ENCODE results near the gene MMP11.

DNA sequence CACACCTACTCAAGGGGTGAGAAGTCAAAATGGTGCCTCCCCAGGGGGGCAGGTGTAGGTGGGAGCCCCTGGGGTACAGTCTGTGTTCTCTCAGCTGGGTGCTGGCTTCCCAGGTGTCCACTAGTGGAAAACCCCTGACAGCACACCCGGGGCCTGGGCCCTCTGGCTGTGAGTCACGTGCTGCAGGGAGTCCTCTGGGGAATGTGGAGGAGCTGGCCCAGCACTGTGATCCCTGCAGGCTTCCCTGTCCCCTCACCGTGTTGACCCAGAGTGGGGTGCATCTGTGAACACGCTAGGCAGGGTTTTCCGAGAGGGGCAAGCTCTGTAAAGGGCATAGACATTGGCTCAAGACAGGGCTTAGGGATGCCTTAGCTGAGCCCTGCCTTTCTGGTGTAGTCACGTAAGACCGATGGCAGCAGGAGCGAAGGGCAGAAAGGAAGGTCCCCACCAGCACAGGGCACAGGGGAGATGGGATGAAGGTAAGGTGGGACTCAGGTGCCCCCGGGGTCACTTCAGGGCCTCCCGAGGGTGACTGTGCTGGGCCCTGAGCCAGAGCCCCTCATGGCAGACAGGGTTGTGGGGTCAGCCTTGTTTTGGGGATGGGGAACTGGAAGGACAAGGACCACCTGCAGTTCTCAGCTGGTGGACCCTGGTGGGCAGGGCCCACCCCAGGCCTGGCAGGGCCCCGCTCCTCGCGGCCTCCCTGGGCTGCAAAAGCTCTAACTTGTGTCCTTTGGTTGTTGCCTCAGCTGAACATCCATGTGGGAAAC is 52.0 kb downstream of the MMP11 start:
- TF ChIP-seq, protein P1, sequence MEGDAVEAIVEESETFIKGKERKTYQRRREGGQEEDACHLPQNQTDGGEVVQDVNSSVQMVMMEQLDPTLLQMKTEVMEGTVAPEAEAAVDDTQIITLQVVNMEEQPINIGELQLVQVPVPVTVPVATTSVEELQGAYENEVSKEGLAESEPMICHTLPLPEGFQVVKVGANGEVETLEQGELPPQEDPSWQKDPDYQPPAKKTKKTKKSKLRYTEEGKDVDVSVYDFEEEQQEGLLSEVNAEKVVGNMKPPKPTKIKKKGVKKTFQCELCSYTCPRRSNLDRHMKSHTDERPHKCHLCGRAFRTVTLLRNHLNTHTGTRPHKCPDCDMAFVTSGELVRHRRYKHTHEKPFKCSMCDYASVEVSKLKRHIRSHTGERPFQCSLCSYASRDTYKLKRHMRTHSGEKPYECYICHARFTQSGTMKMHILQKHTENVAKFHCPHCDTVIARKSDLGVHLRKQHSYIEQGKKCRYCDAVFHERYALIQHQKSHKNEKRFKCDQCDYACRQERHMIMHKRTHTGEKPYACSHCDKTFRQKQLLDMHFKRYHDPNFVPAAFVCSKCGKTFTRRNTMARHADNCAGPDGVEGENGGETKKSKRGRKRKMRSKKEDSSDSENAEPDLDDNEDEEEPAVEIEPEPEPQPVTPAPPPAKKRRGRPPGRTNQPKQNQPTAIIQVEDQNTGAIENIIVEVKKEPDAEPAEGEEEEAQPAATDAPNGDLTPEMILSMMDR (IDR thresholded peaks at IDR 0.05; ENCODE audit: low read depth, low read length, missing input control), result no peak
- no peak for TF ChIP-seq YY1 (IDR thresholded peaks at IDR 0.05)
- TF ChIP-seq RAD21 (IDR thresholded peaks at IDR 0.05), result no peak
- TF ChIP-seq TAF1 (conservative IDR thresholded peaks at IDR 0.05), result no peak
- no peak for TF ChIP-seq JUND (IDR thresholded peaks at IDR 0.05)
- TF ChIP-seq EGR1 (IDR thresholded peaks at IDR 0.05; ENCODE audit: low read depth in 2 of 2), result no peak
- TF ChIP-seq, protein P2, sequence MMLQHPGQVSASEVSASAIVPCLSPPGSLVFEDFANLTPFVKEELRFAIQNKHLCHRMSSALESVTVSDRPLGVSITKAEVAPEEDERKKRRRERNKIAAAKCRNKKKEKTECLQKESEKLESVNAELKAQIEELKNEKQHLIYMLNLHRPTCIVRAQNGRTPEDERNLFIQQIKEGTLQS (IDR thresholded peaks at IDR 0.05), result no peak
- TF ChIP-seq RXRA (IDR thresholded peaks at IDR 0.05), result no peak
- TF ChIP-seq, protein P3, sequence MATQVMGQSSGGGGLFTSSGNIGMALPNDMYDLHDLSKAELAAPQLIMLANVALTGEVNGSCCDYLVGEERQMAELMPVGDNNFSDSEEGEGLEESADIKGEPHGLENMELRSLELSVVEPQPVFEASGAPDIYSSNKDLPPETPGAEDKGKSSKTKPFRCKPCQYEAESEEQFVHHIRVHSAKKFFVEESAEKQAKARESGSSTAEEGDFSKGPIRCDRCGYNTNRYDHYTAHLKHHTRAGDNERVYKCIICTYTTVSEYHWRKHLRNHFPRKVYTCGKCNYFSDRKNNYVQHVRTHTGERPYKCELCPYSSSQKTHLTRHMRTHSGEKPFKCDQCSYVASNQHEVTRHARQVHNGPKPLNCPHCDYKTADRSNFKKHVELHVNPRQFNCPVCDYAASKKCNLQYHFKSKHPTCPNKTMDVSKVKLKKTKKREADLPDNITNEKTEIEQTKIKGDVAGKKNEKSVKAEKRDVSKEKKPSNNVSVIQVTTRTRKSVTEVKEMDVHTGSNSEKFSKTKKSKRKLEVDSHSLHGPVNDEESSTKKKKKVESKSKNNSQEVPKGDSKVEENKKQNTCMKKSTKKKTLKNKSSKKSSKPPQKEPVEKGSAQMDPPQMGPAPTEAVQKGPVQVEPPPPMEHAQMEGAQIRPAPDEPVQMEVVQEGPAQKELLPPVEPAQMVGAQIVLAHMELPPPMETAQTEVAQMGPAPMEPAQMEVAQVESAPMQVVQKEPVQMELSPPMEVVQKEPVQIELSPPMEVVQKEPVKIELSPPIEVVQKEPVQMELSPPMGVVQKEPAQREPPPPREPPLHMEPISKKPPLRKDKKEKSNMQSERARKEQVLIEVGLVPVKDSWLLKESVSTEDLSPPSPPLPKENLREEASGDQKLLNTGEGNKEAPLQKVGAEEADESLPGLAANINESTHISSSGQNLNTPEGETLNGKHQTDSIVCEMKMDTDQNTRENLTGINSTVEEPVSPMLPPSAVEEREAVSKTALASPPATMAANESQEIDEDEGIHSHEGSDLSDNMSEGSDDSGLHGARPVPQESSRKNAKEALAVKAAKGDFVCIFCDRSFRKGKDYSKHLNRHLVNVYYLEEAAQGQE (IDR thresholded peaks at IDR 0.05), result no peak
- TF ChIP-seq SP1 (IDR thresholded peaks at IDR 0.05), result no peak
- no peak for TF ChIP-seq FOXA2 (IDR thresholded peaks at IDR 0.05)

All from liver (tissue), 3 donors.